AG09319 (cell line): Measurements from ENCODE around the gene PRPF31.

ENCODE experiments used
- DNase-seq: peaks from one replicate; pipeline ENCODE4 v3.0.0-alpha.2; 2010; ENCODE audit warnings: low read depth; ENCODE audit errors: extremely low read depth
- CTCF ChIP-seq: IDR thresholded peaks from 2 replicates; pipeline ENCODE4 v1.5.1; 2011; ENCODE audit warnings: low read depth, mild to moderate bottlenecking, inconsistent platforms, low read length, moderate library complexity

The PRPF31 gene

GRCh38 chr19:54154603-54155345, 39.2 kb downstream of the PRPF31 start:
- no peak for TF ChIP-seq CTCF

GRCh38 chr19:54155694-54156093, 40.1 kb downstream of the PRPF31 start:
- no peak for TF ChIP-seq CTCF
- no peak for DNase-seq

More at GRCh38 chr19:54154603-54155345, 39.2 kb downstream of the PRPF31 start:
- no peak for DNase-seq

- no peak for DNase-seq
- no peak for TF ChIP-seq CTCF
These were observed 40.9 kb downstream of the PRPF31 start for GRCh38 chr19:54156490-54156889.

GRCh38 chr19:54156953-54157352, 41.4 kb downstream of the PRPF31 start:
- TF ChIP-seq CTCF = no peak
- no peak for DNase-seq

GRCh38 chr19:54158812-54159351, 43.3 kb downstream of the PRPF31 start:
- no peak for DNase-seq
- no peak for TF ChIP-seq CTCF

GRCh38 chr19:54159352-54160181, 44.0 kb downstream of the PRPF31 start, which contains the start of gene LENG1:
LENG1 (minus strand) TSS chr19:54159721; CDS start chr19:54159695, 26 bp downstream.
- peak; percentile 100 for DNase-seq
- TF ChIP-seq CTCF = peak; percentile 15

- no peak for TF ChIP-seq CTCF
- no peak for DNase-seq
These were observed 44.7 kb downstream of the PRPF31 start for GRCh38 chr19:54160182-54160811.
